ENCODE measurements around the gene CGNL1. TPM values are rescaled to one million over a fixed set of nuclear protein-coding genes. Genes with fewer than 3 reads are reported as not detected.

Gene CGNL1
- polyA plus RNA-seq, 1 of the 3 experiments (the other 2 are of a cell fraction), result 0.23 TPM

DNA sequence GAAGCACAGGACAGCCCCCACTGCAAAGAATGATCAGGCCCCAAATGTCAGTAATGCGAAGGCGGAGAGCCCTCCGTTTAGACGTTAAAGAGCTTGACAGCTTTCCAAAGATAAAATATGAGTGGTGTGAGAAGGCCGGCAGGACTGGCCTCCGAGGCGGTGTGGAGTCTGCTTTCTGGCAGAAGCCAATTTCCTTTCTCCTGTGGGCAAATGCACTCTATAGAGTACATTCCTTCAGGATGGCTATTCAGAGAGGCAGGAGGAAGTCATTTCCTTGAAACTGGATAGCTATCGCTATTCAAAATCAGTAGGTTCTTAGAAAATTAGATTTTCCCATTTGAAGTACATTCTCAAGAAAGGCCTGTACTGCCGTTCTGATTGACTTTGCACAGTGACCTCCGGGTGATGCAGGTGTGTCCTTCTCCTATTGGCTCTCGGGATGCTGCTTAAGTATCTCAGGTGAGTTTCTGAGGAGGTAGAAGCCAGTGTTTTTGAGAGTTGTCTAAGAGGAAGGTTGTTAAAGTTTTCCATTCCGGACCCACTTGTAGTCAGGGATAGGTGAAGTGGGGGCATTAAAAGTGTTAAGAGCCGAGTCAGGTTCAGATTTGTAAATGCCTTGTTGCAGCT lies 142.6 kb downstream of the CGNL1 start:
- Histone ChIP-seq H4K20me1 (ENCODE audit: insufficient read depth) (no peaks in the 10 kb centered on the region), H3K4me3 (ENCODE audit: low read depth in 2 of 2, low read length in 1 of 2) (no peak overlapping the region), H2AFZ (ENCODE audit: low read depth) (no peak overlapping the region), H3K27ac (ENCODE audit: low read depth in 2 of 2, low read length in 1 of 2) (no peak overlapping the region), H3K9ac (no peak overlapping the region), H3K4me1 (ENCODE audit: control insufficient read depth in 1 of 2, insufficient read depth in 2 of 2, low read depth in 1 of 2, low read length in 1 of 2) (peaks cover 0 to 10% of the 10 kb centered on the region in 2 experiments; a peak in 1 of 4 replicates), H3K9me2 (no peaks in the 10 kb centered on the region), H3F3A (replicated peaks; ENCODE audit: insufficient read depth) (no peaks in the 10 kb centered on the region), H3K27me3 (ENCODE audit: insufficient read depth) (no peaks in the 10 kb centered on the region), H3K36me3 (replicated peaks in 1 of 2; ENCODE audit: control insufficient read depth in 1 of 2, insufficient read depth in 2 of 2, low read length in 1 of 2) (no peaks in the 10 kb centered on the region), H3K79me2 (ENCODE audit: insufficient read depth) (no peaks in the 10 kb centered on the region), H3K9me3 (no peaks in the 10 kb centered on the region), H3K4me2 (no peak overlapping the region)
- ChIA-PET CTCF (interaction anchor here (1.2 to 14.5 kb wide), 4 partner anchors 10 to 177 kb away, joined by 3 to 447 read pairs (median 26); no protein-coding TSS in a partner anchor), POLR2A (no interaction called here)
- no peak for DNase-seq
- TF ChIP-seq FOSL2 (IDR thresholded peaks at IDR 0.05; ENCODE audit: borderline replicate concordance, low read depth), result no peak
- WGBS (ENCODE audit: low lambda C conversion rate), result 85% methylated on average over 13 of the region's 13 CpGs

DNA sequence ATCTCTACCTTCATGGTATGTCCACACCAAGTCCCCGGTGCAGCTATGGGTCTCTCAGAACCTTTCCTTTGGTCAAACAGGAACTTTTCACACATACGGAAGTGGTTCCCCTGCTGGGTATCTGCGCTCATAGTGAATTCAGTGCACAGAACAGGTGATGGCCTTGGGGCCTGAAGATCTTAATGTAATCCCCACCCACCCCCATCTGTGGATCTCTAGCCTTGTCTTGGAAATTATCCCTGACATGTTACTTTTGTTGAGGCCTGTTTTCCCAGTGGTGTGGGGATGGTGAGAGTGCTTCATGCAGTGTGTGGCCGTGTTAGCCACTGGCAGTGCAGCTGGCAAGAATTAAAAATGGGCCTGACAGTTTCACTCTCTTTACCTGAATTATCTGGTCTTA lies 143.5 kb downstream of the CGNL1 start:
- TF ChIP-seq POLR2AphosphoS5 (IDR thresholded peaks at IDR 0.05; ENCODE audit: low read depth, low read length) (no peak), RAD21 (IDR thresholded peaks at IDR 0.05; ENCODE audit: low read length) (no peak)

DNA sequence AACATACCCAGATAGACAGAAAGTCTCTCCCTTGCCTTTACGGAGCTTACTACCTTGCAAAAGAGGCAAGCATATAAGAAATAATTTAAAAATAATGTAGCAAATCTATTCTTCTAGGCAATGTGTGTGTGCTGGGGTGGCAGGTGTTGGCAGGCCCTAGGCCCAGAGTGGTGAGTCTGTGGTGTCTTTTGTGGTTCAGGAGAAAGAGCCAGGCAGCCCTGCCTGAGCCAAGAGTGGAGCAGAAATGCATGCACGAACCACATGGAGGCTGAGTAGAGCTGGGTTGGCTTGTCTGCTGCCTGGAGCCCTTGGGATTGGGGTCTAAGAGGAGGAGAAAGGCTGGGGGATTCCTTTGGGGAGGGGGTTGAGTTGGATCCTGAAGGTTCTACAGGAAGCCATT lies 145.2 kb downstream of the CGNL1 start:
- no peak overlapping the region for H3K27ac ChIP-seq (ENCODE audit: low read depth in 2 of 2, low read length in 1 of 2)
- CTCF ChIA-PET, result interaction anchor here (1.5 to 14.5 kb wide), 5 partner anchors 8 to 375 kb away, joined by 4 to 447 read pairs (median 11); no protein-coding TSS in a partner anchor
- WGBS (ENCODE audit: low lambda C conversion rate), result 91% methylated on average over 1 of the region's 2 CpGs

More for the DNA sequence above, 143.5 kb downstream of the CGNL1 start:
- DNase-seq, result no peak
- H3K9ac ChIP-seq, result no peak overlapping the region
- H2AFZ ChIP-seq (ENCODE audit: low read depth), result no peak overlapping the region
- H3K36me3 ChIP-seq (replicated peaks in 1 of 2; ENCODE audit: control insufficient read depth in 1 of 2, insufficient read depth in 2 of 2, low read length in 1 of 2), result no peaks in the 10 kb centered on the region
- H4K20me1 ChIP-seq (ENCODE audit: insufficient read depth), result no peaks in the 10 kb centered on the region
- no peak overlapping the region for H3K4me2 ChIP-seq
- H3K27me3 ChIP-seq (ENCODE audit: insufficient read depth), result no peaks in the 10 kb centered on the region
- no peaks in the 10 kb centered on the region for H3K79me2 ChIP-seq (ENCODE audit: insufficient read depth)
- no peaks in the 10 kb centered on the region for H3F3A ChIP-seq (replicated peaks; ENCODE audit: insufficient read depth)
- H3K4me3 ChIP-seq (ENCODE audit: low read depth in 2 of 2, low read length in 1 of 2), result no peak overlapping the region
- H3K9me3 ChIP-seq, result no peaks in the 10 kb centered on the region
- no peaks in the 10 kb centered on the region for H3K9me2 ChIP-seq
- CTCF ChIA-PET, result interaction anchor here (1.0 to 14.5 kb wide), 9 partner anchors 9 to 373 kb away, joined by 3 to 447 read pairs (median 4); no protein-coding TSS in a partner anchor
- H3K27ac ChIP-seq (ENCODE audit: low read depth in 2 of 2, low read length in 1 of 2), result no peak overlapping the region
- POLR2A ChIA-PET, result no interaction called here
- 87% methylated on average over 4 of the region's 4 CpGs for WGBS (ENCODE audit: low lambda C conversion rate)
- H3K4me1 ChIP-seq (ENCODE audit: control insufficient read depth in 1 of 2, insufficient read depth in 2 of 2, low read depth in 1 of 2, low read length in 1 of 2), result peaks cover 0 to 14% of the 10 kb centered on the region in 2 experiments; a peak in 1 of 4 replicates

More for the DNA sequence above, 145.2 kb downstream of the CGNL1 start:
- Histone ChIP-seq H3K4me3 (ENCODE audit: low read depth in 2 of 2, low read length in 1 of 2) (no peak overlapping the region), H3K27me3 (ENCODE audit: insufficient read depth) (no peaks in the 10 kb centered on the region), H3K36me3 (replicated peaks in 1 of 2; ENCODE audit: control insufficient read depth in 1 of 2, insufficient read depth in 2 of 2, low read length in 1 of 2) (no peaks in the 10 kb centered on the region), H3K79me2 (ENCODE audit: insufficient read depth) (no peaks in the 10 kb centered on the region), H2AFZ (ENCODE audit: low read depth) (no peak overlapping the region), H3K4me1 (ENCODE audit: control insufficient read depth in 1 of 2, insufficient read depth in 2 of 2, low read depth in 1 of 2, low read length in 1 of 2) (peaks cover 0 to 14% of the 10 kb centered on the region in 2 experiments; a peak in 1 of 4 replicates), H3K4me2 (no peak overlapping the region), H3K9ac (no peak overlapping the region), H4K20me1 (ENCODE audit: insufficient read depth) (no peaks in the 10 kb centered on the region), H3K9me3 (no peaks in the 10 kb centered on the region), H3K9me2 (no peaks in the 10 kb centered on the region), H3F3A (replicated peaks; ENCODE audit: insufficient read depth) (no peaks in the 10 kb centered on the region)
- DNase-seq, result no peak
- POLR2A ChIA-PET, result no interaction called here
- TF ChIP-seq PBX3 (IDR thresholded peaks at IDR 0.05) (no peak), MEF2A (IDR thresholded peaks at IDR 0.05; ENCODE audit: borderline replicate concordance, low read depth) (no peak), GABPA (IDR thresholded peaks at IDR 0.05; ENCODE audit: low read depth) (no peak), POLR2AphosphoS5 (IDR thresholded peaks at IDR 0.05; ENCODE audit: low read depth, low read length) (no peak), NRF1 (IDR thresholded peaks at IDR 0.05; ENCODE audit: low read depth, low read length) (no peak)
- TF ChIP-seq, protein P1, sequence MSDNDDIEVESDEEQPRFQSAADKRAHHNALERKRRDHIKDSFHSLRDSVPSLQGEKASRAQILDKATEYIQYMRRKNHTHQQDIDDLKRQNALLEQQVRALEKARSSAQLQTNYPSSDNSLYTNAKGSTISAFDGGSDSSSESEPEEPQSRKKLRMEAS (IDR thresholded peaks at IDR 0.05; ENCODE audit: low read depth), result no peak
